GM10266 (cell line): ENCODE results near the gene UBE3B.

Experiments used
- DNase-seq: peaks from one replicate; pipeline ENCODE4 v3.0.0; 2012; ENCODE audit errors: extremely low spot score
- TF ChIP-seq, protein P1 (sequence below): IDR thresholded peaks from 2 replicates; pipeline ENCODE4 v1.5.1; 2012; ENCODE audit warnings: mild to moderate bottlenecking, low read depth; ENCODE audit not compliant: control insufficient read depth, insufficient read depth; ENCODE audit errors: missing control alignments

The UBE3B gene

DNA sequence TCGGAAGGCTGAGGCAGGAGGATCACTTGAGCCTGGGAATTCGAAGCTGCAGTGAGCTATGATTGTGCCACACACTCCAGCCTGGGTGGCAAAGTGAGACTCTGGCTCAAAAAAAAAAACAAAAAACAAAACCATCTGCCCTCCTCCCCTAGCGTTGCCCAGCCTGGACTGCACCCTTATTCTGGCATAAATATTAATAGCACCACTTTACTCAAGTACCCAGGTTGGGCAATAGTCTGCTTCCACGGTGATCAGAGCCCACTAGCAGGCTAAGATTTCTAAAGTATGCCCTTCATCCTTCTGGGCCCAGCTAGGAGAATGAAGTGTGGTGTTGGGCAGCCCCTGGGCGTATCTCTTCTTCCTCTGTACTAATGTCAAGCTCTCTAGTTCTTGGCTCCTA is 33.6 kb upstream of the UBE3B start:
- DNase-seq, result no peak
- TF ChIP-seq, protein P1, sequence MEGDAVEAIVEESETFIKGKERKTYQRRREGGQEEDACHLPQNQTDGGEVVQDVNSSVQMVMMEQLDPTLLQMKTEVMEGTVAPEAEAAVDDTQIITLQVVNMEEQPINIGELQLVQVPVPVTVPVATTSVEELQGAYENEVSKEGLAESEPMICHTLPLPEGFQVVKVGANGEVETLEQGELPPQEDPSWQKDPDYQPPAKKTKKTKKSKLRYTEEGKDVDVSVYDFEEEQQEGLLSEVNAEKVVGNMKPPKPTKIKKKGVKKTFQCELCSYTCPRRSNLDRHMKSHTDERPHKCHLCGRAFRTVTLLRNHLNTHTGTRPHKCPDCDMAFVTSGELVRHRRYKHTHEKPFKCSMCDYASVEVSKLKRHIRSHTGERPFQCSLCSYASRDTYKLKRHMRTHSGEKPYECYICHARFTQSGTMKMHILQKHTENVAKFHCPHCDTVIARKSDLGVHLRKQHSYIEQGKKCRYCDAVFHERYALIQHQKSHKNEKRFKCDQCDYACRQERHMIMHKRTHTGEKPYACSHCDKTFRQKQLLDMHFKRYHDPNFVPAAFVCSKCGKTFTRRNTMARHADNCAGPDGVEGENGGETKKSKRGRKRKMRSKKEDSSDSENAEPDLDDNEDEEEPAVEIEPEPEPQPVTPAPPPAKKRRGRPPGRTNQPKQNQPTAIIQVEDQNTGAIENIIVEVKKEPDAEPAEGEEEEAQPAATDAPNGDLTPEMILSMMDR, result no peak

DNA sequence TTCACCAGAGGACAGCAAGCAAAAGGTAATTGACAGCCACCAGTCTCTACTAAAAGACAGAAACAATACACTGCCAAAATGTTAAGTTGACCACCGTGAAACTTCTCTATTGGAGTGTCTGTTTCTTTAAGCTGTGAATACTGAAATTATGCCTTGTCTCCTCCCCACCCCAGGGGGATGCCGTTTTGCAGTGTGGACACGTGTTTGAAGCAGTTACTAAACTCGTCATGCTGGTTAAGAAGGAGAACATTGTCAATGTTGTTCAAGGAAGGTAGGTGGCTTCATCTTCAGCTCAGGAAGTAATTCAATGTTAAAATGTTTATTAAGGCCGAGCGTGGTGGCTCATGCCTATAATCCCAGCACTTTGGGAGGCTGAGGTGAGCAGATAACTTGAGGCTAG is 33.2 kb upstream of the UBE3B start:
- TF ChIP-seq, protein P1, result no peak

DNA sequence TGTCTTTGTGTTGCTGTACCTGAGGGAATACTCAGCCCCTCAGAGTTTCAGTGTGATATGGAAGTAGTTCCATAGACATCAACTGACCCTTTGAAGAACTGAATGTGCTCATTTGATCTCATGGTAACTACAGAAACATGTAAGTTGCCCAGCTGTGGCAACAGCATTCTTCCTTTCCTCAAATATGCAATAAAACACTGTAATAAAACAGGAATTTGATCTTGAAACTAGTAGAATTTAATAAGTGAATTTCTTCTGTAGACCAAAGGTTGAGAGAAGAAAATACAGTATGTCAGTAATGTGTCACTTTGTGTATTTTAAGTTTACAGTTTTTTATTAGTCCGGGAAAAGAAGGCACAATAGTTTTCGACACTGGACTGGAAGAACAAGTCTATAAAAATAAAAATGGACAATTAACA is 32.2 kb upstream of the UBE3B start:
- DNase-seq, result no peak
- TF ChIP-seq, protein P1, result no peak

More for the DNA sequence above, 33.2 kb upstream of the UBE3B start:
- DNase-seq, result no peak

DNA sequence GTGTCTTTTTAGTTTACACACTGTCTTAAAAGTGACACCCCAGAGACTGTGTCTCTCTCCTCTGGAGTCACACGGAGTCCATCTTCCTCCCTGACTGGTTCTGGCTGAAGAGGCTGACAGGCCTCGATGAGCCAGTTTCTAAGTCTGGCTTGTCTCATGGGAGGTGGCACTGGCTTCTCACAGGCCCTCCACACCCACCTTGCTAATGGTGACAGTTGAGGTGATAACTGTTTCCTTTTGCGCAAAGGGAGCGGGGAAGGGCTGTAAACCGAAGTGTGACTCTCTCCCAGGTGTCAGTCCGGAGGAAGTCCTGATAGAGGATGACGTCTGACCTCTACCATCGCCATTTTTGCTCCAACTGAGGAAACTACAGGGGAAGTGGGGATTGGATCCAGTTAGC is 30.6 kb upstream of the UBE3B start:
- TF ChIP-seq, protein P1, result no peak
- DNase-seq, result no peak

DNA sequence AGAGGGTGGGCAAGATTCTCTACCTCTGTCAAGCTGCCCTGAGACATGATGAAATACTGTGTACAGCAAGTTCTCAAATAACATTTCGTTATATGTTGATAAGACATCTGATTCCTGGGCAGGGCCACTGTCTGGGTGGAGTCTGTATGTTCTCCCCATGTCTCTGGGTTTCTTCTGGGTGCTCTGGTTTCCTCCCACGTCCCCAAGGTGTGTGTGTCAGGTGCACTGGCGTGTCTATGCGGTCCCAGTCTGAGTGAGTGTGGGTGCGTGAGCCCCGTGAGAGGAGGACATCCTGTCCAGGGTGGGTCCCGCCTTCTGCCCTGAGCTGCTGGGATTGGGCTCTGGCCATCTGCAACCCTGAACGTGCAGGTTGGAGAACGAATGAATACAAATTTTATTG is 30.0 kb upstream of the UBE3B start:
- DNase-seq, result no peak
- TF ChIP-seq, protein P1, result no peak

DNA sequence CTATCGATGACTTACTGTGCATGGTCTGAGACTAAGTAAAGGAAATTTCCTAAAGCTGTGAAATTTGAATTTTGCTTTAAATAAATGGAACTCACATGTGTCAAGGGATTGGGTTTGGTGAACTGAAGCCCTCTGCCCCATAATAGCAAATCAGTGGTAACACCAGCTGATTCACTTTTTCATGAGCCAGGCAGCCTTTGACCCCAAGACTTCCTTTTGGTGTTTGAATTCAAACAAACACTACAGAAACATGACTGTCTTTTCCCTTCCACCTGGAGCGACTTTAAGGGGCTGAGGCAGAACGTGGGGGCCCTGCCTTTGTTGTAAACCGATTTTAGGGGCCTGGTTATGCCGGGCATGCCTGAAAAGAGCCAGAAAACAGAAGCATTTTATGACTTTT is 29.2 kb upstream of the UBE3B start:
- DNase-seq, result no peak

DNA sequence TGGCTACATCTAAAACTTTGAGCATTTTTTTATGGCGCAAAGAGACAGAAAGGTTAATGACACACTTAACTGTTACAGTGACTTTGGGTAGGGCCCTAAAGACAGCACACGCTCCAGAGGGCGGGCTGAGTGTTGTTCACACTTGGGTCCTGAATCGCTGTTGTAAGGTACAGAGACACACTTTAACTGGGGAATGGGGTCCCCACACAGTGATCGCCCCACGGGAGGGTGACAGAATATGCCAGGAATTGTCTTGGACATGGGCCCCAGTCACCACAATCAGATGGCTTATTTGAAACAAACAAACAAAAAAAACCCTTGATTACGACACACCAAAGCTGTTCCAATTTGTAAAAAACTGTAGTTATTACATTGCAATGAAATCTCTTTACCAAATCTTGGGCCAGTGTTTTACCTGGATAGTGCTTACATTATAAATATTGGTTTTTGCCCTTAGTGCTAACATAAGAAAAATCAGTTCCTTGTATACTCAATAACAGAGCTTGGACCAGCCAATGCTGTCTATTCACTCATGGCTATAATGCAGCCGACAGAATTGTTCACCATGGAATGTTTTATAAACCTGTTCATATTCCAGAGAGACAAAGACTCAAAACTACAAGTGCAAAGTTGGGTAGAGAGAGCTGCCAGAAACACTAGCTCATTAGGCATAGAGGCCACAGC is 28.6 kb upstream of the UBE3B start:
- TF ChIP-seq, protein P1, result no peak
- no peak for DNase-seq

More for the DNA sequence above, 29.2 kb upstream of the UBE3B start:
- TF ChIP-seq, protein P1, result no peak
